Ureter (tissue), 1 donor: ENCODE data around the gene STX1A. TPM values are rescaled to one million over a fixed set of nuclear protein-coding genes. Genes with fewer than 3 reads are reported as not detected.
A peak's percentile ranks its signal among the peaks of the same experiment; 100 is the strongest.
"Not testable (repeated sequence)": the region's sequence is repeated elsewhere in the genome, so short reads cannot be mapped to it uniquely, and the experiment has no call there.

Experiments used
- DNase-seq: peaks from one replicate; pipeline ENCODE4 v3.0.0-alpha.2; 2020; ENCODE audit warnings: low spot score
- total RNA-seq: library from RNA; stranded (reverse); gene quantifications from one replicate; pipeline ENCODE4 v1.2.4, GENCODE V29; 2023
- donor health status: DM: yes; HTN: yes; CAD: no.

Gene STX1A
- total RNA-seq, 1 donor from 2014 or later = 8.4 TPM

DNA sequence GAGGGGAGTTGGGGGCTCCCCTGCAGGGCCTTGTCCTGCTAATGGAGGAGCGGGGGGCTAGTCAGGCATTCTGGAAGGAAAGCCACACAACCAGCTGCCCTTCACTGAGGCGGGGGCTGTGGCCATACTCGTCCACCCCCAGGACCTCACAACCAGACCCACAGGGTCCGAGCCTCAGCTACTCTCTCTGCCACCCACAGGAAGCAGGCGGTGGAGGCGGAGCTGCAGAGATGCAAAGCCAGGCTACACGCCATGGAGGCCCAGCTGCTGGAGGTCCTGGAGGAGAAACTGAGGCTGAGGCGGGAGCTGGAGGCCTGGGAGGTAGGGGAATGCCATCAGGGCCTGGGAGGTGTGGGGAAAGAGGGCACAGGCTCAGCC lies 16.0 kb upstream of the STX1A start:
- DNase-seq = no peak

DNA sequence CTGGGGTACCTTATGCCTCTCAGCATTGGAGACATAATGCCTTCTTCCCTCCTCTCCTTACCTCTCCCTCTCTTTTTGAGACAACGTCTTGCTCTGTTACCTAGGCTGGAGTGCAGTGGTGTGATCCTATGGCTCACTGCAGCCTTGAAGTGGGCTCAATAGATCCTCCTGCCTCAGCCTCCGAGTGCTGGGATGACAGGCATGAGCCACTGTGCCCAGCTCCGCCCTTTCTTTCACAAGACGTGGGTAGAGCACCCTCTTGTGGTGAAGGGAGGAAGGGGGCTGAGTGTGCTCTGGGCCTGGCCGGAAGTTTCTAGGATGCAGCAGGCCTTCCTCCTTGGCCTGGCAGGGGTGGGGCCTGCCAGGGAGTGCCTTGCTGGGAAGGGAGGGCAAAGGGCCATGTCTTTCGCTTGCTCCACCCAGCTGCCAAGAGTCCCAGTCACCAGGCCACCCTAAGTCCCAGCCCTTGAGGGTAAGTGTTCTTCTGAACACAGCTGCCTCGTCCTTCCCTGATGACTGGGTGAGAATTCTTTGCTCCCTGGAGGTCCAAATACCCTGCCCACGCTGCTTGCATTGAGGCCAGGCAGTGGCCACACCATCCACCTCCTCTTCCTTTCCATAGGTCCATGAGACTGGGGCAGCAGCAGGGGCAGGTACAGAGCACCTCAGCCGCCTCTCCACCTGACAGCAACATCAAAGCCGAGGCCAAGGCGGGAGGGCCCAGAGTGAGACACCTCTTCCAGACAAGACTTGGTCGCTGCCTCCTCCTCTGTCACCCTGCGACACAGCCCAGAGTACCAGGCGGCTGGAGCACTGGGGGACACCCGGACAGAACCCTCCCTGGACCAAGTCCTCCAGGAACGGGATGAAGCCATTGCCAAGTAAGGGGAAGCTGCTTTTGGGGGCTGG lies 15.4 kb upstream of the STX1A start:
- DNase-seq = peak; percentile 79

DNA sequence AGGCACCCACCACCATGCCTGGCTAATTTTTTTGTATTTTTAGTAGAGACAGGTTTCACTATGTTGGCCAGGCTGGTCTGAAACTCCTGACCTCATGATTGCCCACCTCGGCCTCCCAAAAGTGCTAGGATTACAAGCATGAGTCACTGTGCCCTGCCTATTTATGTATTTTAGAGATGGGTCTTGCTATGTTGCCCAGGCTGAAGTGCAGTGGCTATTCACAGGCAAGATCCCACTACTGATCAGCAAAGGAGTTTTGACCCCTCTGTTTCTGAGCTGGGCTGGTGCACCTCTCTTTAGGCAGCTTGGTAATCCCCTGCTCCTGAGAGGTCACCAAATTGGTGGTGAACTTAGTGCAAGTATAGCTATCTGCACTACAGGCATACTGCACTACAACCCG lies 12.9 kb upstream of the STX1A start:
- DNase-seq = no peak

- DNase-seq = no peak
Observed at GRCh38 chr7:73730485-73730884, 11.0 kb upstream of the STX1A start.

- DNase-seq = no peak
Observed at GRCh38 chr7:73728551-73728950, 9.1 kb upstream of the STX1A start.

DNA sequence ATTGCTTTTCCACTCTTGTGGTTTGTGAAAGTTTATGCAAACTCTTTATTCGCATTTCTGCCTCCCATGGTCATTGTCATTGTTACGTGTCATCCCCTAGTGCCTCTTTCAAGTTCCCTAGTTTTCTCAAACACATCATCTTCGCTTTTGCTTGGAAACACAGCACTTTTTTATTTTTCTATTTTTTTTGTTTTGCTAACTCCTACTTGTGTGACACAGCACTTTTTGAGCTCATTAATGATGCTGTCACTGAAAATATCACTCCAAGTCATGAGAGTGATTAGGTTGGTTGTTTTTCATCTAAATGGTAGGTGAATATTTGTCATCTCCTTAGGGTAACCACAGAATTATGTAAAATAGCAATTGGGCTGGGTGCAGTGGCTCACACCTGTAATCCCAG lies 8.5 kb upstream of the STX1A start:
- no peak for DNase-seq

DNA sequence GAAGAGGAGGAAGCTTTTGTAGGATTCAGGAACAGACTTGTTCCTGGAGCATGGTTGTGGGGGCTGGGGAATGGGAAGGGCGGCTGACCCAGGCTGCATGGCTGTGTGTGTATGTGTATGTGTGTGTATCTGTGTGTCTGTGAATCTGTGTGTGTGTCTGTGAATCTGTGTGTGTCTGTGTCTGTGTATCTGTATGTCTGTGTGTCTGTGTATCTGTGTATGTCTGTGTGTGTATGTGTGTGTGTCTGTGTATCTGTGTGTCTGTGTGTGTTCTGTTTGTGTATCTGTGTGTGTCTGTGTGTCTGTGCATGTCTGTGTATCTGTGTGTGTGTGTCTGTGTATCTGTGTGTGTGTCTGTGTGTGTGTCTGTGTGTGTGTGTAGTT lies 6.6 kb upstream of the STX1A start:
- no peak for DNase-seq

- no peak for DNase-seq
Observed at GRCh38 chr7:73723813-73724212, 4.3 kb upstream of the STX1A start.

GRCh38 chr7:73722785-73723184 lies 3.3 kb upstream of the STX1A start:
- no peak for DNase-seq

- DNase-seq = not testable (repeated sequence)
Observed at GRCh38 chr7:73722182-73722581, 2.7 kb upstream of the STX1A start.

DNA sequence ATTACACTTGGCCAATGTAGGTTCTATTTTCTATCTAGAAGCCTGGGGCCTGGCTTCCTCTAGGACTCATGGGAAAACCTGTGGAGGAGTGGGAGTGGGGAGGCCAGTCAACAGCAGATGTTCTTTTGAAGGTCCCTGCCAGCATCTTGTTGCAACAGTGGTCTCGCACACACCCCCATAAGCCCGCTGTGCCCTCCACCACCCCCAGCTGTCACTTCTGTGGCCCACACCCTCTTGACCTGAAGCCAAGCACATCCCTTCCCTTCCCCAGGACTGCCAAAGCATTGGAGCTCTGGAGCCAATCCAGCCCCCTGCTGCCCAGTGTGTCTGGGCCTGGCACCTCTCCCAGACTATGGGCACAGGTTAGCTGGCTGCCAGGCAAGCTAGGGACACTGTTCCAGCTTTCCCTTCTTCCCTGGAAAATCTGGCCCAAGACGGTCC lies 1.9 kb upstream of the STX1A start:
- DNase-seq = no peak

- not testable (repeated sequence) for DNase-seq
Observed at GRCh38 chr7:73720443-73720842, 974 bp upstream of the STX1A start.

GRCh38 chr7:73719806-73720169 lies 319 bp upstream of the STX1A start:
- DNase-seq = no peak

GRCh38 chr7:73718438-73718881 lies 1.0 kb downstream of the STX1A start:
- DNase-seq = no peak

GRCh38 chr7:73717991-73718405 lies 1.5 kb downstream of the STX1A start:
- no peak for DNase-seq

GRCh38 chr7:73717025-73717807 lies 2.3 kb downstream of the STX1A start:
- DNase-seq = no peak

DNA sequence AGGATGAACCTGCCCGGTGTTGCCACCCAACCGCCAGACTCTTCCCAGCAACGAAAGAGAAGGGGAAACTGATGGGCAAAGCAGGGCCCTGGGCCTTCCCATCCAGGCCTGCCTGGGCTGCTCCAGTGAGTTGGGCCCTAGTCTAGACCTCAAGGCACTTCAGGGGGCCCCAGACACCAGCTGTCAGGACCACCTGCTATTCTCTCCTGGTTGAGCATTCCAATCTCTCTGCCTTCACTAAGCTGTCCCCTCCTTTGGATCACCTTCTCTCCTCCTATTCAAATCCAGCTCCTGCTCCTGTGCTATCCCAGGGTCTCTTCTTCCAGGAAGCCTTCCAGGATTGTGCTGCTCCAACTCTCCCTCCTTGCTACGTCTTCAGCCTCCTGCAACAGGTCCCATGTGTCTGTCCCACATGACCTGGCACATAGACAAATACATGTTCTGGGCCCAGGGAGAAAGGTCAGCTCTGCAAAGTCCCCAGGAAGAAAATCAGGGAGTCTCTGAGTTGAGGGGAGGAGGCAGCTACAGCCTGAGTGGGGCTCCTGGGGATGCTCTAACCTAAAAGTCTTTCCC lies 3.1 kb downstream of the STX1A start:
- DNase-seq = no peak

DNA sequence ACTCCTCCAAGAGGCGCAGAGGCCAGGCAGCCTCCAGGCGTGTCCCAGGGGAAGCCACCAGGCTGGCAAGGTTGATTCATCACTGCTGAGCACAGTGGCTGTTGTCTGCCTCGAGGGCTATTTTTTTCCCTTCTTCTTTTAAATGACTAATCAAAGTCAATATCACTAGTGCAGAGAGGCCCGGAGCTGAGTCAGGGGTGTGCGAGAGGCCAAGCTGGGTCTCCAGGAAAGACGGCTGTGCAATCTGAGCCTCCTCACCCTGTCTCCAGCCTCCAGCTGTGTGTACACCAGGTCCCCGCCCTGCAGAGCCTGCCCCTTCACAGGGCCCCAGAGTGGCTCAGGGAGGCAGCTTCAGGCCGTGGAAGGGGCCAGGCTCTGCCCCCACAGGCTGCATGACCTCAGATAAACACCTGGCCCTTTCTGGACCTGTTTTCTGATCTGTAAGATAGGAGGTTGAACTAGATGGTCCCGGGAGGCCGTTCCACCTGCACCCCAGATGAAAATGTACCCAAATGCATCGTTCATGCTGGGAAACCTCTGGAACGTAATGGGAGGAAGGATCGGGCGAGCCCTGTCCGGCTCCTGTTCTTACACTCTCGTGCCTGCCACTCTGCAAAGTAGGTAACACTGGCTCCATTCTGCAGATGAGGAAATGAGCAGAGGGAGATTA lies 3.7 kb downstream of the STX1A start:
- DNase-seq = no peak

DNA sequence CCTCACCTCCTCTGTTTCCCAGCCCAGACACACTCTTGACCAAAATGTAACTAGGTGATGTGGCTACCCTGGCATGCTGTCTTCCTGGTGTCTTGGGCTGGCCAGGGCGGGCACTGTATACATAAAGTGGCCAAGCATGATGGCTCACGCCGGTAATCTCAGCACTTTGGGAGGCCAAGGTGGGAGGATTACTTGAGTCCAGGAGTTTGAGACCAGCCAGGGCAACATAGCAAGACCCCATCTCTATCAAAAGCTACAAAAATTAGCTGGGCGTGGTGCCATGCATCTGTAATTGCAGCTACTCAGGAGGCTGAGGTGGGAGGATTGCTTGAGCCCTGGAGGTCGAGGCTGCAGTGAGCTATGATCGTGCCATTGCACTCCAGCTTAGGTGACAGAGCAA lies 6.2 kb downstream of the STX1A start:
- not testable (repeated sequence) for DNase-seq

- DNase-seq = no peak
Observed at GRCh38 chr7:73712773-73713172, 6.7 kb downstream of the STX1A start.

DNA sequence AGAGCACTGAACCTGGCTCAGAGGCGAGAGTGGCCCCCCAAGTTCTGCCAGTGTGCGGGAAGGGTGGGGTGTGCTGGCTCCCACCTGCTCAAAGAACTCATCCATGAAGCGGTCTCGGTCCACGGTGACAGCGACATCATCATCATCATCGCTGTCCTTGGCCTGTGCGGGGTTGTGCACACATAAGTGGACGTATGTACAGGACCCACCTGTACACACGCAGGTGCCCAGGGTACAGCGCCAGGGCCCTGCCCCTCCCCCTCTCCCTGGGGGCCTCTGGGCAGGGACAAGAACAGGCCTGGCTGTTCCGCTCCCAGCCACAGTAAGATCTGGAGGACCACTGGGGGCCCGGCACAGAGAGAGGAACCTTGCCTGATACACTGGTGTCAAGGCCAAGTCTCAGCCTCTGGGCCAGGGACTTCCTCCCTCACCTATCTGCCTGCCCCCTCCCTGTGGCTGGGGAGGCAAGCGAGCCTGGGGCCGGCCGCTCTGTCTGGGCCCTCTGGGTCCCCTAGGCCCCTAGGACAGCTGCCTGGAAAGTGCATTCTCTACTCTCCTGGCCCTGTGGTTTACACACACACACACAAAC lies 10.4 kb downstream of the STX1A start:
- DNase-seq = no peak
